SK-N-SH (cell line): Measurements from ENCODE around the gene DIAPH1. TPM values are rescaled to one million over a fixed set of nuclear protein-coding genes. Genes with fewer than 3 reads are reported as not detected.

Experiments used
- CTCF ChIA-PET: fragments of 300-600, 350-600 bp; formaldehyde crosslinking; extraction: SDS; loops from one replicate; lab custom pipeline; 2021; lab: Yijun Ruan, JAX
- POLR2A ChIA-PET: fragments of 350-600 bp; sonication (Branson Sonifier 250); formaldehyde crosslinking; extraction: SDS; loops from one replicate; lab custom pipeline; 2020; ENCODE audit warnings: antibody characterized with exemption, inconsistent platforms; lab: Yijun Ruan, JAX
- DNase-seq: peaks from one replicate; pipeline ENCODE4 v3.0.0; 2012
- H2AFZ ChIP-seq: fragments of 200-600 bp; sonication (generic); 2 replicates; pipeline ENCODE4 v1.8.1; 2016; ENCODE audit warnings: antibody characterized with exemption, mild to moderate bottlenecking, low read depth
- H3F3A ChIP-seq: fragments of 200-600 bp; sonication (generic); replicated peaks from 2 replicates; pipeline ENCODE3; 2016; ENCODE audit warnings: antibody characterized with exemption, mild to moderate bottlenecking; ENCODE audit not compliant: insufficient read depth
- H3K27ac ChIP-seq, 2 experiments: fragments of 200-500 bp in 1 of 2; fragments of 200-600 bp in 1 of 2; sonication (Bioruptor generic) in 1 of 2; sonication (generic), shearing (Covaris generic) in 1 of 2; 2 replicates each; pipeline versions ENCODE4 v1.5.1 to v1.6.1; 2014 to 2016; ENCODE audit warnings: low read depth in 2 of 2, inconsistent platforms in 1 of 2, low read length in 1 of 2, mild to moderate bottlenecking in 1 of 2, mixed read lengths in 1 of 2
- H3K27me3 ChIP-seq: fragments of 200-600 bp; sonication (generic), shearing (Covaris generic); 2 replicates; pipeline ENCODE4 v1.6.1; 2016; ENCODE audit warnings: mixed run types; ENCODE audit not compliant: insufficient read depth
- H3K36me3 ChIP-seq, 2 experiments: fragments of 200-500 bp in 1 of 2; fragments of 200-600 bp in 1 of 2; sonication (Bioruptor generic) in 1 of 2; sonication (generic) in 1 of 2; replicated peaks in 1 of 2; 2 replicates each; pipeline versions ENCODE3 to v1.5.1; 2014 to 2016; ENCODE audit warnings: low read length in 1 of 2, mild to moderate bottlenecking in 1 of 2; ENCODE audit not compliant: insufficient read depth in 2 of 2, control insufficient read depth in 1 of 2
- H3K4me1 ChIP-seq, 2 experiments: fragments of 200-500 bp in 1 of 2; fragments of 200-600 bp in 1 of 2; sonication (Bioruptor generic) in 1 of 2; sonication (generic), shearing (Covaris generic) in 1 of 2; 2 replicates each; pipeline versions ENCODE4 v1.5.1 to v1.6.1; 2014 to 2016; ENCODE audit warnings: low read depth in 1 of 2, low read length in 1 of 2, mixed run types in 1 of 2; ENCODE audit not compliant: insufficient read depth in 2 of 2, control insufficient read depth in 1 of 2
- H3K4me2 ChIP-seq: fragments of 200-600 bp; sonication (generic), shearing (Covaris generic); 2 replicates; pipeline ENCODE4 v1.6.1; 2017; ENCODE audit warnings: mixed run types
- H3K4me3 ChIP-seq, 2 experiments: fragments of 200-500 bp in 1 of 2; fragments of 200-600 bp in 1 of 2; sonication (Bioruptor generic) in 1 of 2; sonication (generic), shearing (Covaris generic) in 1 of 2; 2 replicates each; pipeline versions ENCODE4 v1.5.1 to v1.8.1; 2014 to 2016; ENCODE audit warnings: low read depth in 2 of 2, inconsistent platforms in 1 of 2, low read length in 1 of 2, mild to moderate bottlenecking in 1 of 2, mixed read lengths in 1 of 2, moderate library complexity in 1 of 2
- H3K79me2 ChIP-seq: fragments of 200-600 bp; sonication (generic); 2 replicates; pipeline ENCODE4 v1.8.1; 2017; ENCODE audit warnings: mild to moderate bottlenecking; ENCODE audit not compliant: insufficient read depth
- H3K9ac ChIP-seq: fragments of 200-600 bp; sonication (generic); 2 replicates; pipeline ENCODE4 v1.6.1; 2017; ENCODE audit warnings: mixed run types
- H3K9me2 ChIP-seq: fragments of 200-600 bp; sonication (generic); 2 replicates; pipeline ENCODE4 v1.6.1; 2017; ENCODE audit warnings: mixed run types
- H3K9me3 ChIP-seq: fragments of 200-600 bp; sonication (generic); 2 replicates; pipeline ENCODE4 v1.6.1; 2017; ENCODE audit warnings: mixed run types, mild to moderate bottlenecking, moderate library complexity
- H4K20me1 ChIP-seq: fragments of 200-600 bp; sonication (generic); 2 replicates; pipeline ENCODE4 v1.6.1; 2017; ENCODE audit warnings: mild to moderate bottlenecking, mixed run types; ENCODE audit not compliant: insufficient read depth
- ELF1 ChIP-seq: IDR thresholded peaks from 2 replicates; pipeline ENCODE4 v1.4.0; 2012
- FOSL2 ChIP-seq: IDR thresholded peaks from 2 replicates; pipeline ENCODE4 v1.4.0; 2012; ENCODE audit warnings: low read depth, mild to moderate bottlenecking, moderate library complexity, borderline replicate concordance
- GABPA ChIP-seq: IDR thresholded peaks from 2 replicates; pipeline ENCODE4 v1.4.0; 2012; ENCODE audit warnings: low read depth, mild to moderate bottlenecking
- GATA2 ChIP-seq: sonication (generic); formaldehyde crosslinking; IDR thresholded peaks from 2 replicates; pipeline ENCODE4 v1.5.0; 2020; ENCODE audit warnings: mild to moderate bottlenecking, missing genetic modification reagents
- MEF2A ChIP-seq: IDR thresholded peaks from 2 replicates; pipeline ENCODE4 v1.4.0; 2012; ENCODE audit warnings: low read depth, borderline replicate concordance
- NFIC ChIP-seq: IDR thresholded peaks from 2 replicates; pipeline ENCODE4 v1.4.0; 2012; ENCODE audit warnings: borderline replicate concordance
- RCOR1 ChIP-seq: fragments of 150-350 bp; IDR thresholded peaks from 2 replicates; pipeline ENCODE4 v1.6.1; 2017; ENCODE audit warnings: antibody characterized with exemption, low read length
- RXRA ChIP-seq: IDR thresholded peaks from 2 replicates; pipeline ENCODE4 v1.4.0; 2012; ENCODE audit warnings: low read depth, mild to moderate bottlenecking, borderline replicate concordance
- SIN3A ChIP-seq: IDR thresholded peaks from 2 replicates; pipeline ENCODE4 v1.6.1; 2012; ENCODE audit warnings: low read depth, mild to moderate bottlenecking, low read length, moderate library complexity, borderline replicate concordance
- SMC3 ChIP-seq: IDR thresholded peaks from 2 replicates; pipeline ENCODE4 v1.6.1; 2012; ENCODE audit warnings: low read depth, low read length, improper control_type of control experiment
- WGBS: methylation state at CpG from one replicate; pipeline ENCODE4 v1.1.6; 2017; ENCODE audit warnings: low lambda C conversion rate; 5-methylcytosine and 5-hydroxymethylcytosine counted together
- polyA plus RNA-seq, 3 experiments: library from polyadenylated mRNA; depleted of rRNA; stranded (reverse); fragments of >200 nt; gene quantifications; 2 replicates each; pipeline ENCODE4 v1.2.3, GENCODE V29; 2012
- TF ChIP-seq, protein P1 (sequence below): IDR thresholded peaks from 2 replicates; pipeline ENCODE4 v1.4.0; 2012; ENCODE audit warnings: low read depth, borderline replicate concordance
- TF ChIP-seq, protein P2 (sequence below): fragments of 150-350 bp; IDR thresholded peaks from 2 replicates; pipeline ENCODE4 v1.6.1; 2016; ENCODE audit warnings: mild to moderate bottlenecking, low read depth, low read length
- TF ChIP-seq, protein P3 (sequence below): IDR thresholded peaks from 2 replicates; pipeline ENCODE4; 2012

Gene DIAPH1
- polyA plus RNA-seq, 1 of the 3 experiments (the other 2 are of a cell fraction): 30.4 TPM

DNA sequence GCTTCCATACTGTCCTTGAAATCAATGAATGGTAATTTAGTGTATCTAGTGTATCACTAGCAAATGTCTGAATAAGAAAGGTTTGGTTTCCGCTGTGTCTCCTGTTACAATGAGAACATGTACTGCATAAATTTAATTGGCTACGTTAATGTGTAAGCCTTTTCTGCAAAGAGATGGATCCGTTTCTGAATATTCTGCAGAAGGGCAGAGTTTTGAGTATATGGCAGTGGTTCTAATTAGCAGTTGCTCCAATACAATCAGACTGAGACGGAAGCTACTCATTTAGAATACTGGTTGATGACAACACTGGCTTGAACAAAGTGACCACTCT is 134.5 kb downstream of the DIAPH1 start (continued):
- TF ChIP-seq, protein P1, sequence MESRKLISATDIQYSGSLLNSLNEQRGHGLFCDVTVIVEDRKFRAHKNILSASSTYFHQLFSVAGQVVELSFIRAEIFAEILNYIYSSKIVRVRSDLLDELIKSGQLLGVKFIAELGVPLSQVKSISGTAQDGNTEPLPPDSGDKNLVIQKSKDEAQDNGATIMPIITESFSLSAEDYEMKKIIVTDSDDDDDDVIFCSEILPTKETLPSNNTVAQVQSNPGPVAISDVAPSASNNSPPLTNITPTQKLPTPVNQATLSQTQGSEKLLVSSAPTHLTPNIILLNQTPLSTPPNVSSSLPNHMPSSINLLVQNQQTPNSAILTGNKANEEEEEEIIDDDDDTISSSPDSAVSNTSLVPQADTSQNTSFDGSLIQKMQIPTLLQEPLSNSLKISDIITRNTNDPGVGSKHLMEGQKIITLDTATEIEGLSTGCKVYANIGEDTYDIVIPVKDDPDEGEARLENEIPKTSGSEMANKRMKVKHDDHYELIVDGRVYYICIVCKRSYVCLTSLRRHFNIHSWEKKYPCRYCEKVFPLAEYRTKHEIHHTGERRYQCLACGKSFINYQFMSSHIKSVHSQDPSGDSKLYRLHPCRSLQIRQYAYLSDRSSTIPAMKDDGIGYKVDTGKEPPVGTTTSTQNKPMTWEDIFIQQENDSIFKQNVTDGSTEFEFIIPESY: no peak
- no peak for TF ChIP-seq SMC3
- TF ChIP-seq RCOR1: no peak

DNA sequence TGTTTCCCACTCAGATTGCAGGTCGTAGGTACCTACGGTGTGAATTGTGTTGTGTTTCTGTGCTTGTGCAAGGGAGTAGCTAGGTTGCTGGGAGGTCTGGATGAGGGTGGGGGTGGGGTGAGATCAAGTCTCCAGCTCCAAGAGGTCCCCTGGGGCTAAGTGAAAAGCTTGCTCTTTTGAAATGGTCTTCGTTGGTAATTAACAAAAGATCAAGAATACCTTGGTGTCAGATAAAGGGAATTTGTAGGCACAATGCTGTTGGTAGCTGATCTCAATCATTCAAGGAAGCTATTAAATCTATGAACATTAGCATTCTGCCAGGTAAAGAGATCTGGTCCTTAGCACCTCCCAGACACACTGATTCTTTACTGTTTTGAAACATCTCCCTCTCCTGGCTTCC is 134.9 kb downstream of the DIAPH1 start:
- no peak for DNase-seq
- no peaks in the 10 kb centered on the region for H3K9me2 ChIP-seq
- 62% methylated on average over 3 of the region's 3 CpGs for WGBS
- no peak overlapping the region for H3K9ac ChIP-seq
- H3K27me3 ChIP-seq: no peaks in the 10 kb centered on the region
- peaks cover 25 to 38% of the 10 kb centered on the region in 2 experiments for H3K36me3 ChIP-seq
- H3K27ac ChIP-seq: peak overlapping the region; percentile 11 to 91; a peak in 2 of 4 replicates
- ChIA-PET POLR2A (interaction anchor here (1.0 to 3.3 kb wide), 4 partner anchors 8 to 74 kb away, joined by 3 to 14 read pairs (median 6); partner anchors contain the start of gene PCDHGC3), CTCF (interaction anchor here (1.0 to 7.9 kb wide), 9 partner anchors 8 to 298 kb away, joined by 3 to 75 read pairs (median 13); partner anchors contain the start of gene PCDHGC3)
- peaks cover 88% of the 10 kb centered on the region for H3K79me2 ChIP-seq
- H3K9me3 ChIP-seq: no peaks in the 10 kb centered on the region
- TF ChIP-seq ELF1 (no peak), SMC3 (no peak), SIN3A (no peak), GATA2 (CRISPR knock-in tag) (no peak), MEF2A (no peak), RXRA (no peak), GABPA (no peak), FOSL2 (no peak), NFIC (no peak)
- TF ChIP-seq, protein P2, sequence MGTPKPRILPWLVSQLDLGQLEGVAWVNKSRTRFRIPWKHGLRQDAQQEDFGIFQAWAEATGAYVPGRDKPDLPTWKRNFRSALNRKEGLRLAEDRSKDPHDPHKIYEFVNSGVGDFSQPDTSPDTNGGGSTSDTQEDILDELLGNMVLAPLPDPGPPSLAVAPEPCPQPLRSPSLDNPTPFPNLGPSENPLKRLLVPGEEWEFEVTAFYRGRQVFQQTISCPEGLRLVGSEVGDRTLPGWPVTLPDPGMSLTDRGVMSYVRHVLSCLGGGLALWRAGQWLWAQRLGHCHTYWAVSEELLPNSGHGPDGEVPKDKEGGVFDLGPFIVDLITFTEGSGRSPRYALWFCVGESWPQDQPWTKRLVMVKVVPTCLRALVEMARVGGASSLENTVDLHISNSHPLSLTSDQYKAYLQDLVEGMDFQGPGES: no peak
- TF ChIP-seq, all 33 proteins: peak for 0
- Histone ChIP-seq H3K4me3 (peak overlapping the region in 1 of 2 experiments; percentile 42; a peak in 2 of 4 replicates), H3K4me1 (peaks cover 22 to 45% of the 10 kb centered on the region in 2 experiments; a peak in 3 of 4 replicates), H2AFZ (no peak overlapping the region), H3F3A (peaks cover 6% of the 10 kb centered on the region), H4K20me1 (peaks cover 56% of the 10 kb centered on the region), H3K4me2 (peak overlapping the region; percentile 49; the same call in 1 of the 2 replicates)

DNA sequence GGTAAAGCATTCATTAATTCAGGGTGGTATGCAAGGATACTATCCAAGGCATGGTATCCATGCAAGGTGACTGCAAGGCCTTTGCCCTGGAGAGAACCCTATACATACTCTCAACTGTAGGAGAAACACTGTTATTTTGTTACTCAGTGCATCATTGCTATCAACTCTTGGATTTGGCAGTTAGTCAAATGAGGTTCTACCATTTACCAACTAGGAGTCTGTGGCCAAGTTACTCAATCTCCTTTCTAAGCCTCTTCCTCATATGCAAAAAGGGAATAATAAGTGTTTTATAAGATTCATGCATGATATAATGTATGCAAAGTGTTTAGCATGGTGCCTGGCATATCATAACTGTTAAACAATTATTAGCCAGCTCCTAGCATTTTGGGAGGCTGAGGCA is 139.0 kb downstream of the DIAPH1 start:
- Histone ChIP-seq H3K79me2 (peaks cover 83% of the 10 kb centered on the region), H3K4me2 (peak overlapping the region; percentile 97), H3K9me3 (no peaks in the 10 kb centered on the region), H3F3A (peaks cover 18% of the 10 kb centered on the region), H3K36me3 (peaks cover 0 to 42% of the 10 kb centered on the region in 2 experiments), H3K9me2 (no peaks in the 10 kb centered on the region), H3K4me1 (peaks cover 23 to 46% of the 10 kb centered on the region in 2 experiments; a peak in 3 of 4 replicates), H3K4me3 (peak overlapping the region in 1 of 2 experiments; percentile 82; a peak in 2 of 4 replicates), H3K9ac (no peak overlapping the region), H2AFZ (no peak overlapping the region), H3K27ac (no peak overlapping the region)
- POLR2A ChIA-PET: no interaction called here
- CTCF ChIA-PET: interaction anchor here (0.6 to 7.9 kb wide), 8 partner anchors 28 to 256 kb away, joined by 3 to 75 read pairs (median 4); partner anchors contain the start of gene PCDHB14
- no peak for DNase-seq
- TF ChIP-seq, protein P3, sequence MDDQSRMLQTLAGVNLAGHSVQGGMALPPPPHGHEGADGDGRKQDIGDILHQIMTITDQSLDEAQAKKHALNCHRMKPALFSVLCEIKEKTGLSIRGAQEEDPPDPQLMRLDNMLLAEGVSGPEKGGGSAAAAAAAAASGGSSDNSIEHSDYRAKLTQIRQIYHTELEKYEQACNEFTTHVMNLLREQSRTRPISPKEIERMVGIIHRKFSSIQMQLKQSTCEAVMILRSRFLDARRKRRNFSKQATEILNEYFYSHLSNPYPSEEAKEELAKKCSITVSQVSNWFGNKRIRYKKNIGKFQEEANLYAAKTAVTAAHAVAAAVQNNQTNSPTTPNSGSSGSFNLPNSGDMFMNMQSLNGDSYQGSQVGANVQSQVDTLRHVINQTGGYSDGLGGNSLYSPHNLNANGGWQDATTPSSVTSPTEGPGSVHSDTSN: no peak
- TF ChIP-seq, all 33 proteins: peak for 0
- Histone ChIP-seq H4K20me1 (peaks cover 71% of the 10 kb centered on the region), H3K27me3 (no peaks in the 10 kb centered on the region)
